SK-N-MC (cell line): ENCODE data around the gene ZBED1.

ENCODE experiments used
- EZH2 ChIP-seq: fragments of 200-600 bp; sonication (generic); IDR thresholded peaks from one replicate; pipeline ENCODE4 v1.6.1; 2017; ENCODE audit warnings: antibody characterized with exemption
- FOXP2 ChIP-seq: optimal IDR thresholded peaks from 2 replicates; pipeline ENCODE3; 2011; ENCODE audit warnings: mild to moderate bottlenecking, moderate library complexity; ENCODE audit not compliant: insufficient read depth; ENCODE audit errors: extremely low read length, control extremely low read depth
- POLR2AphosphoS5 ChIP-seq: IDR thresholded peaks from 2 replicates; pipeline ENCODE4 v1.6.1; 2012; ENCODE audit warnings: mild to moderate bottlenecking, low read depth, low read length, borderline replicate concordance

GRCh38 chrX:2542826-2543521 lies 42.2 kb upstream of the ZBED1 start:
- TF ChIP-seq EZH2: no peak
- no peak for TF ChIP-seq POLR2AphosphoS5
- no peak for TF ChIP-seq FOXP2
